A673 (cell line): ENCODE data around the gene KISS1R. TPM values are rescaled to one million over a fixed set of nuclear protein-coding genes. Genes with fewer than 3 reads are reported as not detected.

ENCODE experiments used
- BruUV-seq: library from RNA; stranded (reverse); fragments of 400-500 nt; replicated peaks from 2 replicates; lab custom pipeline; 2021; lab: Mats Ljungman, UMichigan
- CTCF ChIA-PET: fragments of 300-600 bp; sonication (Branson Sonifier 250); formaldehyde crosslinking; loops from one replicate; lab custom pipeline; 2022; ENCODE audit warnings: antibody characterized with exemption; lab: Charles Lee
- POLR2A ChIA-PET: fragments of 300-600 bp; sonication (Branson Sonifier 250); formaldehyde crosslinking; loops from one replicate; lab custom pipeline; 2022; ENCODE audit warnings: antibody characterized with exemption; ENCODE audit not compliant: low non-redundant PET; lab: Charles Lee
- DNase-seq: peaks from one replicate; pipeline ENCODE4 v3.0.0-alpha.2; 2015; ENCODE audit warnings: low spot score
- H3K27ac ChIP-seq: fragments of 200-600 bp; sonication (generic); 2 replicates; pipeline ENCODE4 v1.5.1; 2016; ENCODE audit warnings: mixed run types, low read depth, mild to moderate bottlenecking, mixed read lengths, antibody characterized with exemption, low read length; ENCODE audit not compliant: poor library complexity, severe bottlenecking
- H3K27me3 ChIP-seq: fragments of 200-600 bp; sonication (generic); replicated peaks from 2 replicates; pipeline ENCODE4 v1.6.1; 2017; ENCODE audit warnings: mixed run types, low read depth, mild to moderate bottlenecking, mixed read lengths, antibody characterized with exemption, low read length; ENCODE audit not compliant: insufficient read depth, poor library complexity
- H3K36me3 ChIP-seq: fragments of 200-600 bp; sonication (generic); 2 replicates; pipeline ENCODE4 v1.6.1; 2016; ENCODE audit warnings: mixed run types, mild to moderate bottlenecking, mixed read lengths, antibody characterized with exemption, low read length; ENCODE audit not compliant: insufficient read depth, poor library complexity, severe bottlenecking
- H3K4me1 ChIP-seq: fragments of 200-600 bp; sonication (generic); 2 replicates; pipeline ENCODE4 v1.6.1; 2017; ENCODE audit warnings: mixed run types, mild to moderate bottlenecking, mixed read lengths, antibody characterized with exemption, low read length; ENCODE audit not compliant: insufficient read depth, poor library complexity, severe bottlenecking
- H3K4me3 ChIP-seq: fragments of 200-600 bp; sonication (generic); 2 replicates; pipeline ENCODE4 v1.5.1; 2016; ENCODE audit warnings: low read depth, mixed run types, mild to moderate bottlenecking, mixed read lengths, low read length; ENCODE audit not compliant: poor library complexity, severe bottlenecking
- H3K9me3 ChIP-seq: fragments of 200-600 bp; sonication (generic); 2 replicates; pipeline ENCODE4 v1.6.1; 2016; ENCODE audit warnings: mixed run types, low read depth, mild to moderate bottlenecking, mixed read lengths, antibody characterized with exemption, low read length; ENCODE audit not compliant: poor library complexity, severe bottlenecking
- EZH2 ChIP-seq: fragments of 200-600 bp; sonication (generic); IDR thresholded peaks from 2 replicates; pipeline ENCODE4 v1.6.1; 2017; ENCODE audit warnings: borderline replicate concordance, low read depth, mild to moderate bottlenecking, mixed read lengths, antibody characterized with exemption, low read length; ENCODE audit not compliant: poor library complexity, severe bottlenecking
- intact Hi-C: fragments of 100-400 bp; cut with micrococcal nuclease; formaldehyde crosslinking; loops from one replicate; pipeline ENCODE4 v1.10.0; 2022; ENCODE audit not compliant: unreplicated experiment
- total RNA-seq: library from RNA; stranded (reverse); gene quantifications from 2 replicates; pipeline ENCODE4 v1.2.3, GENCODE V29; 2021
- TF ChIP-seq, protein P1 (sequence below): fragments of 300-800, 200-600 bp; sonication (generic); conservative IDR thresholded peaks from 2 replicates; pipeline ENCODE4 v1.5.1; 2017; ENCODE audit warnings: low read depth, mild to moderate bottlenecking, antibody characterized with exemption, low read length, moderate library complexity, mixed read lengths

The KISS1R gene
- total RNA-seq, 1 experiment from 2014 or later, result not detected

DNA sequence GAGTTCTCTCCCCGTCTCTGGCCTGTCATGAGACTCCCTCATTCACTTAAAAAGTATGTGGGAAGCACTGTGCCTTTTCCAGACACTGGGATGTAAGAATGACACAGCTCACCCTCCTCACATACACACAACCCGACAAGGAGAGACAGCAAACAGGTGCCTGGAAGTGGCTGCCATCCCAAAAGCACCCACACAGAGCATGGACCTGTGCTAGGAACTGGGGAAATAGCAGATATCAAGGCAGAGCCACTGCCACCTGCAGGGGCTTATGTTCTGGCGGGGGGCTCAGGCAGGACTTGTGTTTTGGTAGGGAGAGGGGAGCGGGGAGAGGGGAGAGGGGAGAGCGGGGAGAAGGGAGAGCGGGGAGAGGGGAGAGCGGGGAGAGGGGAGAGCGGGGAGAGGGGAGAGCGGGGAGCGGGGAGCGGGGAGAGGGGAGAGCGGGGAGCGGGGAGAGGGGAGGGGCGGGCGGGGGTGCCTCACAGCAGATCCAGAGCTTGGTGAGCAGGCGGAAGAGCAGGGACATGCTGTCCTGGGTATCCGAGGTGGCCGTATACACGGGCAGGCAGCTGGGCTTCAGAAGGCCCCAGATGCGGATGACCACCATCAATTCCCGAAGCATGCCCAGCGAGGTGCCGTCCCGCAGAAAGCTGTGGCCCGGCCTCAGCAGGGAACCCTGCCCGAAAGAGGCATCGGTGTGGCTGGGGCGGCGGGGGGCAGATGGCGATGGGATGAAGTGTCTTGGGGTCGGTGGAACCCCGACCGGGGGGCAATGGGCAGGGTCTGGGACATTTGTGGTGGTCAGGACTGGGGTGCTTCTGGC, 45.5 kb upstream of the KISS1R start:
- ChIA-PET POLR2A (interaction anchor here (0.5 to 0.7 kb wide), 3 partner anchors 29 to 398 kb away, joined by 3 to 12 read pairs (median 7); no protein-coding TSS in a partner anchor), CTCF (no interaction called here)
- intact Hi-C loops, result no loop called here
- no peaks in the 10 kb centered on the region for H3K9me3 ChIP-seq
- H3K27ac ChIP-seq, result peak overlapping the region; percentile 77
- no TSS peak for BruUV-seq
- peaks cover 32% of the 10 kb centered on the region for H3K36me3 ChIP-seq
- H3K4me1 ChIP-seq, result peaks cover 61% of the 10 kb centered on the region
- no peak for TF ChIP-seq EZH2
- TF ChIP-seq, protein P1, sequence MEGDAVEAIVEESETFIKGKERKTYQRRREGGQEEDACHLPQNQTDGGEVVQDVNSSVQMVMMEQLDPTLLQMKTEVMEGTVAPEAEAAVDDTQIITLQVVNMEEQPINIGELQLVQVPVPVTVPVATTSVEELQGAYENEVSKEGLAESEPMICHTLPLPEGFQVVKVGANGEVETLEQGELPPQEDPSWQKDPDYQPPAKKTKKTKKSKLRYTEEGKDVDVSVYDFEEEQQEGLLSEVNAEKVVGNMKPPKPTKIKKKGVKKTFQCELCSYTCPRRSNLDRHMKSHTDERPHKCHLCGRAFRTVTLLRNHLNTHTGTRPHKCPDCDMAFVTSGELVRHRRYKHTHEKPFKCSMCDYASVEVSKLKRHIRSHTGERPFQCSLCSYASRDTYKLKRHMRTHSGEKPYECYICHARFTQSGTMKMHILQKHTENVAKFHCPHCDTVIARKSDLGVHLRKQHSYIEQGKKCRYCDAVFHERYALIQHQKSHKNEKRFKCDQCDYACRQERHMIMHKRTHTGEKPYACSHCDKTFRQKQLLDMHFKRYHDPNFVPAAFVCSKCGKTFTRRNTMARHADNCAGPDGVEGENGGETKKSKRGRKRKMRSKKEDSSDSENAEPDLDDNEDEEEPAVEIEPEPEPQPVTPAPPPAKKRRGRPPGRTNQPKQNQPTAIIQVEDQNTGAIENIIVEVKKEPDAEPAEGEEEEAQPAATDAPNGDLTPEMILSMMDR, result no peak
- H3K4me3 ChIP-seq, result no peak overlapping the region
- no peak for DNase-seq
- no peaks in the 10 kb centered on the region for H3K27me3 ChIP-seq

DNA sequence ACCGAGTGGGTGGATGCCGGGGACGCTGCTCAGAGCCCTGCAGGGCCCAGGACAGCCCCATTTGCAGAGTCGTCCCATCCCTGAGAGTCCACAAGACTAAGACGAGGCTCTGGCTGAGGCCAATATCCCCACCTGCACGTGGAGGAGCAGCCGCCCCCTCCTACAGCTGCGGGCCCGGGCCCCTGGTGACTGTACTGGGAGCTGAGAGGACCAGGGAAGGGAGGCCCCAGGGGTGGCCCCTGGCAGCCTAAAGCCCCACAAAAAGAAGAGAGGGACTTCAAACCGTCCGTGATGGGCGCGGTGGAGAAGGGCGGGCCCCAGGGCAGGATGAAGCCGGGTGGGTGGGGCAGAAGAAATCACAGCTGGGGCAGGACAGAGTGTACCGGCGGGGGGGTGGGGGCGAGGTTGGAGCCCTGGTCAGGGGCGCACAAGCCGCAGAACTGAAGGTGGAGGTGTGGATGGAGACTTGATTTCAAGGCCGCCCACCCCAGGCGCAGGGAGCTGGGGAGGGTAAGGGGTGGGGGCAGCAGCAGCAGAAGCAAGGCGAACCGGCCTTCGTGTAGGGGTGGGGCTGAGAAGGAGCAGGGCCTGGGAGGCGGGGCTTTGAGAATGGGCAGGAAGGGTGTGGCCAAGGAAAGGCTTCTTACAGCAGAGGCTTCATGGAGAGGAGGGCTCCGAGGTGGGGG, 44.7 kb upstream of the KISS1R start:
- no peak for TF ChIP-seq EZH2
- TF ChIP-seq, protein P1, result no peak
- intact Hi-C loops, result no loop called here
- H3K27me3 ChIP-seq, result no peaks in the 10 kb centered on the region
- peaks cover 32% of the 10 kb centered on the region for H3K36me3 ChIP-seq
- ChIA-PET CTCF (no interaction called here), POLR2A (interaction anchor here (0.5 to 0.7 kb wide), 2 partner anchors 165 to 397 kb away, joined by 7 to 12 read pairs; no protein-coding TSS in a partner anchor)
- no peaks in the 10 kb centered on the region for H3K9me3 ChIP-seq
- H3K4me1 ChIP-seq, result peaks cover 55% of the 10 kb centered on the region
- no TSS peak for BruUV-seq
- H3K27ac ChIP-seq, result peak overlapping the region; percentile 77
- H3K4me3 ChIP-seq, result no peak overlapping the region
- DNase-seq, result peak; percentile 93

DNA sequence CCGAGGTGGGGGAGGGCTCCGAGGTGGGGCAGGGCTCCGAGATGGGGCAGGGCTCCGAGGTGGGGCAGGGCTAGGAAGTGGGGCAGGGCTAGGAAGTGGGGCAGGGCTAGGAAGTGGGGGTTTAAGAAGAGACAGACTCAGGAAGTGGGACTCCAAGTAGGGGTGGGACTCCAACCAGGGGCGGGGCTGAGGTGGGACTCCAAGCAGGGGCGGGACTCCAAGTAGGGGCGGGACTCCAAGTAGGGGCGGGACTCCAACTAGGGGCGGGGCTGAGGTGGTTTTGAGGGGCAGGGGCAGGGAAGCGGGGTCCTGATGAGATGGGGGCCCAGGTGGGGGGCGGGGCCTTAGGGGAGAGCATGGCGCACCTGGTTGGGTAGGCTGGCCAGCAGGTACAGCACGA, 44.0 kb upstream of the KISS1R start:
- H3K4me1 ChIP-seq, result peaks cover 48% of the 10 kb centered on the region
- peaks cover 28% of the 10 kb centered on the region for H3K36me3 ChIP-seq
- TF ChIP-seq, protein P1, result no peak
- no peak for TF ChIP-seq EZH2
- no peaks in the 10 kb centered on the region for H3K27me3 ChIP-seq
- BruUV-seq, result no TSS peak
- CTCF ChIA-PET, result no interaction called here
- no peak overlapping the region for H3K27ac ChIP-seq
- H3K4me3 ChIP-seq, result no peak overlapping the region
- peak; percentile 84 for DNase-seq
- intact Hi-C loops, result no loop called here
- POLR2A ChIA-PET, result no interaction called here
- H3K9me3 ChIP-seq, result no peaks in the 10 kb centered on the region
